GM12864 (cell line): ENCODE measurements around the gene CLASRP.
A peak's percentile ranks its signal among the peaks of the same experiment; 100 is the strongest.

Source experiments
- DNase-seq: peaks from one replicate; pipeline ENCODE4 v3.0.0-alpha.2; 2011; ENCODE audit warnings: low read depth
- H3K4me3 ChIP-seq: 2 replicates; pipeline ENCODE4 v1.5.1; 2011; ENCODE audit warnings: mild to moderate bottlenecking, low read depth, low read length, control low read depth
- CTCF ChIP-seq: IDR thresholded peaks from 2 replicates; pipeline ENCODE4 v1.5.1; 2011; ENCODE audit warnings: low read depth, mild to moderate bottlenecking, moderate library complexity, low read length, control low read depth, inconsistent platforms; ENCODE audit errors: missing control alignments

The CLASRP gene

GRCh38 chr19:45076851-45077730, 38.2 kb downstream of the CLASRP start:
- TF ChIP-seq CTCF: no peak

DNA sequence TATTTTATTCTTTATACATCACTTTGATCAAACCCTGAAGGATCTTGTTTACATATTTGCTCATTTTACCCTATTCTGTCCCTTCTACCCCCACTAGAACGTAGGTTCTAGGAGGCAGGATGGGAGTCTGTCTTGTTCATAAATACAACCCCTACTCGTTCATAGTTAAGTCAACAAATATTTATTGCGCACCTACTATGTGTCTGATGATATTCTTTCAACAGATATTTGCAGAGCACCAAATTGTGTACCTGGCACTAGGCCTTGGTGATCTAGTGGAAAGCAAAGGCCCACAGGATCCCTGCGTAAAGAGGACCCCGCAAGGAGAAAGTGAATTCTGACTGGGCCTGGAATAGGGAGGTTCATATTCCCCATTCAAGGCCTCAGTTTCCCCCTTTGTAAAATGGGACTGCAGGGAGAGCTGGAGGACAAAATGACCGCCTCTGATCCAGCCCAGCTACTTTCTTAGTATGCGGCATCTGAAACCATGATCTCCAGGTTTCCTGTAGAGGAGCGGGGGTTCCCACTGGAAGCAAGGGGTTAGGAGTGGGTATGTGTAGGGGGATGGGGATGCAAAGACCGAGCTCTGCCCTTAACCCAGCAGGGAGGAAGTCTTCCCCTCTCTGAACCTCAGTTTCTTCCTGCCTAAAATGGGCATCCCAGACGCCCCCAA, 39.7 kb downstream of the CLASRP start:
- H3K4me3 ChIP-seq: peak overlapping the region; percentile 85
- no peak for DNase-seq
- TF ChIP-seq CTCF: no peak

More at GRCh38 chr19:45076851-45077730, 38.2 kb downstream of the CLASRP start:
- DNase-seq: no peak
- H3K4me3 ChIP-seq: peak overlapping the region; percentile 92; the same call in 1 of the 2 replicates

GRCh38 chr19:45079063-45079910, 40.4 kb downstream of the CLASRP start, which contains the start of gene GEMIN7:
Gene GEMIN7, plus strand, starts transcription at chr19:45079260. Its CDS starts 10,855 bp downstream, at chr19:45090115.
- peak; percentile 22 for TF ChIP-seq CTCF
- peak within 1 kb of the TSS; percentile 85 for H3K4me3 ChIP-seq
- no peak for DNase-seq

DNA sequence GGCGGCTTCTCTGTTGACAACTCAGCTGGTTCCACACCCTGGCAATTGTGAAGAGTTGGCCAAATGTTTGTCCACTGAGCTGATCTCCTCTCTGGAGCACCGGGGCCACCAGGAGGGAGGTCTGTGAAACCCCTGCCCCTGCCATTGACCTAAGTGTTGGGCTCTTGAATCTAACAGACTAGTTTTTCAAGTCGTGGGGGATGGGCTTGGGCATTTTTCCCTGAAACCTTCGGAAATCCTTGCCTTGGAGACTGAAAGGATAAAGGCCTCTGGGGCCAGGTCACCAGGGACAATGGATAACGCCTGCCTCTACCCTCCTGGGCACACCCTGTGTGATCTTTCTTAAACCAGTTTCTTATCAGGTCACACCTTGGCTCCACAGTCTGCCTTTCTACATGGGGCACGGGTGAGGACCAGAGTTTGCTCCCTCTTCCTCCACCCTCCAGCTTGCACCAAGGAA, 41.1 kb downstream of the CLASRP start:
- H3K4me3 ChIP-seq: peak overlapping the region; percentile 85
- no peak for TF ChIP-seq CTCF
- no peak for DNase-seq

DNA sequence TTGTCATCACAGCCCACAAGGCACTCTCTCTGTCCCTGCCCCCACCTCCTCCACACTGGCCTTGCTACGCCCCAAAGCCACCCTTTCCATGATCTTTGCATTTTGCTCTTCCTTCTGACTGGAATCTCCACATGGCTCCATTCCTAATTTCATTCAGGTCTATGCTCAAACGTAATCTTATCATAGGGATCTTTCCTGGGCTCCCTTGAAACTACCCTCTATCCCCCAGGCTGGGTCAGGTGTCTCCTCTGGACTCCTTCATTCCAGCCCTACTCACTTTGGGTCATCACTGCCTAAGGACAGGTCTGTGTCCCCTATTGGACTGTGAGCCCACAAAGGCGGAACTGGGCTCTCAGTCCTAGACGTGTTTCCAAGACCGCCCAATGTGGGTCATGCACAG, 43.3 kb downstream of the CLASRP start:
- no peak for DNase-seq
- no peak for TF ChIP-seq CTCF
- no peak overlapping the region for H3K4me3 ChIP-seq

- no peak for TF ChIP-seq CTCF
- no peak for DNase-seq
Measured at GRCh38 chr19:45086480-45086879, 47.6 kb downstream of the CLASRP start.

More at GRCh38 chr19:45086480-45086879, 47.6 kb downstream of the CLASRP start:
- H3K4me3 ChIP-seq: no peak overlapping the region
